Renal pelvis (tissue), 4 donors: ENCODE data around the gene TMEM26. TPM values are rescaled to one million over a fixed set of nuclear protein-coding genes. Genes with fewer than 3 reads are reported as not detected.

Experiments used
- DNase-seq: peaks from one replicate; pipeline ENCODE4 v3.0.0-alpha.2; 2013
- polyA plus RNA-seq, 3 donors: library from polyadenylated mRNA; unstranded; fragments of 120-200 nt; gene quantifications; one replicate each; pipeline ENCODE4 v1.2.1, GENCODE V29; 2013; ENCODE audit not compliant: insufficient read length in 3 of 3

The TMEM26 gene
- polyA plus RNA-seq, 3 donors = 5.2 to 7.9 (median 6.9) TPM

DNA sequence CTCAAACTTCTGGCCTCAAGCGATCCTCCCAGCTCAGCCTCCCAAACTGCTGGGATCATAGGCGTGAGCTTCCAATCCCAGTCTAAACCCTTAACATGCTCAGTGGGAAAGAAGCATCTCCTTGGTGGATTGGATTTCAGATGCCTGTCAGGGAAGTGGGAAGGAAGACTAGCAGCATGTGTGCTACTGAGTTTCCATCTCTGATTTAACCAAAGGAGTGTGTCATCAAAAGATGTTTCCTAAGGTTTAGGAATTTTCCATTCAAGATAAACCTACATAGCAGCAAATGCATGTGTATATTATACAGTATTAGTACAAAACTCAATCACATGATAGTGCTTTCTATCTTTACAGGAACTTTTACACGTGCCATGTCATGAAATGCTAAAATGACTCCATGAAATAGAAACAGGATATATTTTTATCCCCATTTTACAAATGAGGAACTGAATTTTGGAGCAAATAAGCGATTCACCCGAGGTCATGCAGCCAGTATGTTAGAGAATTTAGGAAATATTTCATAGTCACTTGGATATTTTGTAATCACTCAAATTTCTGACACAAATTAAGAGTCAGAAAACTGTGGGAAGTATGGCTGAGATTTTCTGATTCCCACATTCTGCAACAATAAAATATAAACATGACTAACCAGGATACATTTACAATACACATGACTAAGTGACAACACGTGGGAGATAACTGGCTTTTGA is 11.4 kb upstream of the TMEM26 start:
- DNase-seq = no peak

DNA sequence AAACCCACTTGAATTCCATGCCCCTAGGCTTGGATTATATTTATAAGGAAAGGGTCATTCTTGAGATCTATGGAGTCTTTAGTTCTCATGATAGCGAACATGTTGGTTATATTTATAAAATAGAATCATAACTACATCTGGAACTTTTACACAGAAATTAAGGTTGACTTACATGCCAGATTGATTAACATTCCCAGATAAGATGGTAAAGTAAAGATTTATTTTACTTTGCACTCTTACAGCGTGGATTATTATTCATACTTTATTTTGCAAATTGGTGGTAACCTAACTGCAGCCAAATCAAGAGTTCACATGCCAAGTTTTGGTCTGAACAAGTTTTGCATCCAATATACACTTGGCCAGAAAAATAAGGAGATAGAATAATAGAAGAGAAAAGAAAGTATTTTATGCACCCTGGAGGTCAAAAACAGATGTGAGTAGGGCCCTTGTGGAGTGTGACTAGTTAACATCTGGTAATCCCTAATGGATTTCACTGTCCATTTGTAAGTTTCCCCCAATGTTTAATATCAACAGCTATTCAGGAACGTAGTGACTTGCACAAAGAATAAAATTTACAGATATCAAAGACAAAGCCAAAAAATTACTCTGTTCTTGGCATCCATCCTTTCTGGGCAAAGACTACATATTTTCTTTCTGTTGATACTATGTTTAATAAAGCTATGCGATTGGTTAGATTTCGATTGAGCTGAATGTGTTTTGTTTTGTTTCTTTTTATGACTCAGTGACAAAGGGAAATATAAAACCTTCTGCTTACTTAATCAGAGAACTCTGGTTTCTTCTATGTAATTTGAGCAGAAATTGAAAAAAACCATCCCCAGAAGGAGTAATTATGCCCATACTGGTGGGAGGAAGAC is 10.1 kb upstream of the TMEM26 start:
- DNase-seq = peak; percentile 38

DNA sequence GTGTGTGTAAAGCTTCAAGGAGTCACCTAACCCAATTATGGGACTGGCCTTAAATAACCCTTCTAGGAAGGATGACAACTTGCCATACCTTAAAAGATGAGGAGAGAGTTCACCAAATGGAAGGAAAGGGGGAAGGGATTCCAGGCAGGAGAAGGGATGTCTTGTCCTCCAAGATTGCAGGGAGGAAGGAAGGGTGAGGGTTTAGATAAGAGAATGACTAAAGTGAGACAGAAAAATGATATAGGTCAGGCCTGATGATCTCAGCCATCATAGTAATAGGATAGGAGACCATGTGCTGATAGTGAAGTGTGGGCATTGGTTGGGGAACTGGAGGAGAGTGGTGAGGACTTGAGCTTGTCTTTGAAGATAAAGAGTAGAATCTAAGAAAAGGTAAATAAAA is 7.7 kb upstream of the TMEM26 start:
- no peak for DNase-seq

DNA sequence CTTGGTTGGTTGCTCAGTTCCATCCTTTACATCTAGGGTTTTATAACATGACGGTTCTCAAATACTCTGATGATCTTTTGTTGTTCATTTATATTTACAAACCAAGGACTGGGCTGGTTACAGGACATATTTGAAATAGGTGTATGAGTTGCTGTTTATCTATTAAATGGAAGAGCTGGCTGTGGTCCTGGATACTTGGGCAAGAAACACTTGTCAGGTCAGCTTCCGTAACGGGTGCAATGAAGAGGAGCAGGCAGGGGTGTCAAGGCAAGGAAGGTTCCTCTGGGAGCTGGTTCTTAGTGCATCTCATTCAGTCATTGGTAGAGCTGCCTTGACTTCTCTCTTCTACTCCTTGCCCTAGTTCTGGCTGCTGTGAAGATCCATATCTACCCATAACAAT is 4.8 kb upstream of the TMEM26 start:
- DNase-seq = no peak

DNA sequence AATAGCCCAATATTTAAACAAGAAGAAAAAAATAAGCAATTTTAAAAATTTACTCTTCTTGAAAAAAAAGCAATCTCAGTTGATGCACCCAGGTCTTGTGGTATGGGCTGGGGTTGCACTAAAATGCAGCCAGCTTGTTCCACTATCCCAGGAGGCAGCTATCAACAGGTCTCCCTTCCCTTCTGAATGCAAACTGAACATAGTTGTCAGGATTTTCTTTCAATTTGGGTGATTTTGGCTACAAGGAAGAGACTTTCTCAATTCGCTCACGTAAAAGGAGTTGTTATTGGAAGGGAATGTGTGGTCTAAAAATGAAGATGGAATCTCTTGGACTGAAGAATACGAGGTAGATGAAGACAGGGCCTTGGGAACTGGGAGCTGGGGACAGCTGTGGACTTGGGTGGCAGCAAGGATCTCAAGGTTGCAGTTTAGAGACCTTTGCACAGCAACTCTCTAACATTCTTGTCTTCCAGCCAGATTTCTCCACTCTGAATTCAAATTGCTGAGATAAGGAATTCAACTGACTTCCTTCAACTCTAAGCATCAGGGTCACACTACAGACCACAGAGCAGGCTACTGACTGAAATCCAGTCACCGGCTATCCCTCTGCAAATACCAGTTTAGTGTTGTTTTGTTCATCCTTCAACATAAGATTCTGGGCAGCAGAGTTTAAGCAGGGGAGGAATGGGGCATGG is 3.1 kb upstream of the TMEM26 start:
- DNase-seq = no peak

DNA sequence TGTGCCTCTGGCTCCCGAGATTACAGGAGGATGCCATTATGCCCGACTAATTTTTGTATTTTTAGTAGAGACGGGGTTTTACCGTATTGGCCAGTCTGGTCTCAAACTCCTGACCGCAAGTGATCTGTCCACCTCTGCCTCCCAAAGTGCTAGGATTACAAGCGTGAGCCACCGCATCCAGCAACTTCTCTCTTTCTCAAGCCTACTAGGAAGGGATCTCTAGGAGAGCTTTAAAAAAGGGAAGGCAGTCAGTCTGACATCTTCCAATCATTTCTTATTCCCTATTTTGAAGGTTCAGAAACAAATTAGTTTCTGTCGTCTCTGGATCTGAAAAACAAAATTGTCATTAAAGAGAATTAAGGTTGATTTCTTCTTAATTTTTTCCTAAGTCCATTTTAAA is 2.5 kb upstream of the TMEM26 start:
- no peak for DNase-seq

DNA sequence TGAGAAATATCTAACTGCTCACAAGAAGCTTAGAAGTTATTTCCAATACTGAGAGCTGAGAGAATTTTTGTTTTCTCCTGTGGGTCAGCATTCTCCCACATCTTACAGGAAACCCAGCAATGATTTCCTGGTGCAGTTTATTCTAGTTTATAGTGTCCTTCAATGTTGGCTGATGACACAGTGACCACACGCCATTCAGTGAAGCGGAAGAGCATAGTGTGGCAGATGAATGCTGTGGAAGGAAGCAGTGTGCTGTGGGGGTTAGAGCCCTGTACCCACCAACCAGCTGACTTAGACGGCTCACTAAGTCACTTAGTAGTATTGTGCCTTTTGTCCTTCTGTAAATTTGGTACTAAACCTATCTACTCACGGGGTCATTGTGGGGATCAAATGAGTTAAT is 1.4 kb upstream of the TMEM26 start:
- DNase-seq = no peak

DNA sequence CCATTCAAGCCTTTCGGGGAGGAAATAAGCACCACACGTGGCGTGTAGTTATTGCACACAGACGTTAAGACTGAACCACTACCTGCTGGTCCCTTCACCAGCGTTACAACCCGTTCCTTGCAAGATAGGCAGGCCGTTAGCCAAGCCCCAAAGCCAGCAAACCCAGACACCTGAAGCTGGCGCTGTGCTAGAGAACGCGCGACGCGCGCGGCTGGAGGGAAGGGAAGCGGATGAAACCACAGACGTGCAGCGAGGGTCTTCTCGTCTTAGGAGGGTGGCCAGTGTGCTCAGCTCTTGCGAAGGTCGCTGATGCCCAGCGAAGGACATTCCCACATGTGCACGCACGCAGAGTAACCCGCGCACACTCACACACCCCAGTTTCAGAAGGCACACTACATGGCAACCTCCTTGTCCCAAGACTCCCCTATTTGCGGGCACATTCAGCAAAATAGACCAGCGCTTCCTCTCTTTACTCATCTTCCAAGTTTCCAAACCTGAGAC is 980 bp downstream of the TMEM26 start:
- DNase-seq = no peak

DNA sequence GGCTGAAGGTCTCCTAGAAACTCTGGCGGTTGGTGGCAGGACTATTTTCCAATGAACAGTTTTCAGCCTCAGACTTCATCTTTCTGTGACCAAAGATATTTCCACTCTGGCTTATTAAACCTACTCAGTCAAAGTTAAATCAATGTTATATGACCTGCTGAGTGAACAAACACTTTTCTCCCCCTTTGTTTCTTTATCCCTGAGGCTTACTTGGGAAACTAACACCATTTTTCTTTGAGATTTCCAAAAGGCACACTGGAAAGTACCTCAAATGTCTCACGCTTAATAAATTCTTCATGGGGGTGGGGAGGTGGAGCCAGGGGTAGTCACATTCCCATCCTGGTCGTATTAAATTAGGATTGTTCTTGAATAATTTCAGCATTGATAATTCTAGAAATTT is 1.8 kb downstream of the TMEM26 start:
- no peak for DNase-seq

DNA sequence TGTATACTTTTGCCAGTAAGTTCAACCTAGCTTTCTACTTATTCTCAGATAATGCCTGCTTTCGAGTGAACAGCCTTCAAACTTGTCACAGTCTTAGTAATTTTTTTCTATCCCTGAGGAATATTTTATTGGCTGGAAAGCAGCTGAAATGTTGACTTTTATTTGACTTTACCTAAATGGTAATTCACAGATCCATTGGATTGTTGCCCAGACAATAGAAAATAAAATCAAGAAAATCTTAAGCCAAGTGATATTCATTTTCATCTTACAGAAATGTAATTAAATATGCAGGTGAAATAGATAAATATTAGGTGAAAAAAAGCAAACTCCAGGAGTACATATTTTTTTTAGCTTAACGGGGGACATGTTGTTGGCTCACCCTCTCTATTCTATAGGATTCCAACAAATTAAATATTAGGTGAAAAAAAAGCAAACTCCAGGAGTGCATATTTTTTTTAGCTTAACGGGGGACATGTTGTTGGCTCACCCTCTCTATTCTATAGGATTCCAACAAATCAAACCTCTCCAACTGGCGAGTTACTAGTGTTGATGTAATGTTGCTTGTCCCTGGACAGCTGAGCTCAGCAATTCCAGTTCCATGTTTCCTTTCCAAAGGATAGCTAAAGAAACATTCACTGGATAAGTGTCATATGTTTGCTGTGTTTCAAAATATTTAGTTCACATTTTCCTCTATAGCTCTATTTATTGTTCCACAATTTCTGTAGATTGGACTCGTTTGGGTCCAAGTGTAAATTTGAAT is 4.2 kb downstream of the TMEM26 start:
- no peak for DNase-seq

DNA sequence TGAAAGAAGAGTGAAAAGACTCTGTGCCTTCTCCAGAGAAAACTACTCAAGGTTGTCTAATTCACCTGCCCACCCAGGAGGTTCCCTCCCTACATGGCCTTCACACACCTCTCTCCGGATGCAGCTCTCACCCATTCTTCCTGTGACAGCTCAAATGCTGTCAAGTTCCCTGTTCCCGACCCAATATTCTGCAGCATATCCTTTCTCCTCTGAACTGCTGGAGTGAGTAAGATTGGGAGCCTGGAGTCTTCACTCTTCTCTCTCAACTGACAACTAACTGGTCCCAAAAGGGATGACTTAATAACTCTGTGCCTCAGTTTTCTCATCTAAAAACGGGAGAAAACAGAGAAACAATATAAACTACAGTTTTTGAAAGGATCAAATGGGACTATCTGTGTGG is 5.1 kb downstream of the TMEM26 start:
- DNase-seq = no peak

DNA sequence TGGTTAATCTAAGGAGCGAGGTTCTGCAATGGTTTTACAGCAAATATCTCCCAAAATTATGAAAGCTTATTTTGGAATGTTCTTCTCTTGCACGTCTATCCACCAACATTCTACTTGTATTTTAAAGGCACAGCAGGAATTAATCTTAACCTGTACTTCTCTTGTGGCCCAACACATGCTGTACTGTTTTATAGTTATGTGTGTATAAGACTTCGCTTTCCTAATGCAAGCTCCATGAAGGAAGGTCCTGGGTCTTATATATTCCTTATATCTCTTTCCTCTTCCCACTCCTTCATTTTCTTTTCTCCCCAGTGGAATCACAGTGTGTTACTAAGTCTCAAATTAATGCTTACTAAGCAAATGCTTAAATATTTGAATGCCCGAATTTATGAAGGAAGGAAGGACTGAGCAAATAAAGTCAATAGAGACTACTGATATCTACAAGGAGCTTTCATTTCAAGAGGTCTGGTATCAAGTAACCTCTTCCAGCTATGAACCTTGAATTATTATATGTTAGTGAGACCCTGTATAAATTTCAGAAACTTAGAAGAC is 14.0 kb downstream of the TMEM26 start:
- DNase-seq = no peak

DNA sequence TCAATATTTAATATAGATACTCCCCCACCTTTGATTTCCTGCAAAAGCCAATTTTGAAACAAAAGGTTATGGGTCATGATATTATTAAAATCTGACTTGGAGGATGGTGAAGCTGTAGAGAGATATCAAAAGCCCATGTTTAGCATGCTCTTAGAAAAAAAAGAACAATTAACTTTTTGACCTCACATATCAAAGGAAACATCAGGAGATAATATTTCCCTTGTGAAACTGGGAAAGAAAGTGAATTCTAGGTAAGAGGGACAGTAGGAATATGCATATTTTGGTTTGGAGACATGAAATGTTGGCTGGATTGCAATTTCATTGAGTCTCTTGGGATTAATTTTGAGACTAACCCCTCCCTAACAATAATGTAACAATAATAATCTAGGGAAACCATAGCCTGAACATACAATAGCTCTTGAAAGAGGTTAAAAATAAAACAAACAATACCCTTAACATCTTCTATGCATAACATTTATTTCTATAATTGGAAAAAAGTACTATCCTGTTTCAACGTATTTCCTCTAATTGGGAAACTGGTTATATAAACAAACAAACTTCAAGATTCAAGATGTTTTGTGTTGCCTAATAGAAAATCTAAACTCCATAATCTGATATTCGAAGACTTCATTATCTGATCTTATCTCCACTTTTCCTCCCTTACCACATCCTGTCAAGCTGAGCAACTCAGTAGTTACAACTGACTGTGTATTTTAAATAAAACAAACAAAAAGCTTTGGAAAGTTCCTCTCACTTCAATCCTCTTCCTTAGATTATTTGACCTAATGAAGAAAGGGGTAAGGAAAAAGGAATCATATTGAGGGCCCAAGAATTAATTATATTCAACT is 14.8 kb downstream of the TMEM26 start:
- DNase-seq = no peak

DNA sequence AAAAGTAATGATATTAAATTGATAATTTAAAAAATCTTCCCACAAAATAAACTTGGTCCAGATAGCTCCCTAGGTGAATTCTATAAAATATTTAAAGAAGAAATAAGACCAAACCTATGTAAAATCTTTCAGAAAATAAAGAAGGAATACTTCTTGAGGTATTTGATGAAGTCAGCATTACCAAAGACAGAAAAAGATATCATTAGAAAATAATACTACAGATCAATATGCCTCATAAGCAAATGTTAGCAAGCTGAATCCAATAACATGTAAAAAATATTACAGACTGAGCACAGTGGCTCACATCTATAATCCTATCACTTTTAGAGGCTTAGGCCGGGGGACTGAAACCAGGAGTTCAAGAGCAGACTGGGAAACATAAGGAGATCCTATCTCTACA is 30.0 kb downstream of the TMEM26 start:
- no peak for DNase-seq

DNA sequence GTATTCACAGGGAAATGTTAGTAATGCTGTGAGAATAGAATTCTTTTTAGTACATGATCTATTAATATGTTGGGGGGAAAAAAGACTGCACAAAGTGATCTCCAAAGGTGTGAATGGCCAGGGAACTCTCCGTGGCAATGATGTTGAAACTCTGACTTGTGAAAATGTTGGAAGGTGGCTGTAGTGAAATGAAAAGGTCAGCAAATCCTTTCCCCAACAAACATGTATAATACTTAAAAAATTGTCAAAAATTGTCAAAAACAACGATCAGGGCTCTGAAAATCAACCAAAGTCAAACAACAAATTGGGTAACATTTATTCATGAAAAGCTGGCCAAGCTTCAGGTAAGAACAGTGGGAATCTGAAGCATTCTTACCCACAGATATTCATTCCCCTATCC is 35.5 kb downstream of the TMEM26 start:
- DNase-seq = no peak

DNA sequence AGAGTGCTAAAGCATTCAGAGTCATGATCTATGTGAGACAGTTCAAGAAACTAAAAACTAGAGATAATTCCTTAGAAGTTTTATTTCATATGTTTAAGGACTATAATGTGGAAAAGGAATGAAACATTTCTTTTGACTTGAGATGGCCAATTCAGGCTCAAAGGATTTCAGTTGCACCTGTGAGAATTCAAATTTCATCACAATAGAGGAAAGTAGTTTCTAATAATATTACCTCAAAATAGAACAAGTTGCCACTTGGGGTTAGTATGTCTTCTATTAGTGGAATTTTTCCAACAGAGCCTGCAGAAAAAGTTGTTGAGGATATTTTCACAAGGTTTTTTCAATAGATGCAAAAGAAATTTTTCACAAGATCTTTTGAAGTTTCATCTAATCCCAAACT is 37.4 kb downstream of the TMEM26 start:
- no peak for DNase-seq

DNA sequence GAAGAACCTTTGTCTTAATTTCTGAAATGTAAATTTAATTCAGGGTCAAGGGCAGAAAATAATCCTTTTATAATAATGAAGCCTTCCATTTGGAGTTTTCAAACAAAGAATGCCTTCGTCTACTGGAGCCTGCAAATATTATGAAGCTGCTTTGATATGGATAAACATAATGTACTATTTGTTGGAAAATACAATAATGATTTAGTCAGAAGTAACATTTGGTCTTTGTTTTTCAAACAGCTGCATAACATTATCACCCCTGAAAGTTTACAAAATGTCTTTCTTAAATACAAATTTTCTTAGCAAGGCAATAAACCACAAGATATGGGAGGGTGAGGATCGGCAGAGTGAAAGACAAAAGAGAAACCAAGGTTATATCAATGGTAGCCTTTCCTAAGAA is 41.5 kb downstream of the TMEM26 start:
- DNase-seq = no peak

DNA sequence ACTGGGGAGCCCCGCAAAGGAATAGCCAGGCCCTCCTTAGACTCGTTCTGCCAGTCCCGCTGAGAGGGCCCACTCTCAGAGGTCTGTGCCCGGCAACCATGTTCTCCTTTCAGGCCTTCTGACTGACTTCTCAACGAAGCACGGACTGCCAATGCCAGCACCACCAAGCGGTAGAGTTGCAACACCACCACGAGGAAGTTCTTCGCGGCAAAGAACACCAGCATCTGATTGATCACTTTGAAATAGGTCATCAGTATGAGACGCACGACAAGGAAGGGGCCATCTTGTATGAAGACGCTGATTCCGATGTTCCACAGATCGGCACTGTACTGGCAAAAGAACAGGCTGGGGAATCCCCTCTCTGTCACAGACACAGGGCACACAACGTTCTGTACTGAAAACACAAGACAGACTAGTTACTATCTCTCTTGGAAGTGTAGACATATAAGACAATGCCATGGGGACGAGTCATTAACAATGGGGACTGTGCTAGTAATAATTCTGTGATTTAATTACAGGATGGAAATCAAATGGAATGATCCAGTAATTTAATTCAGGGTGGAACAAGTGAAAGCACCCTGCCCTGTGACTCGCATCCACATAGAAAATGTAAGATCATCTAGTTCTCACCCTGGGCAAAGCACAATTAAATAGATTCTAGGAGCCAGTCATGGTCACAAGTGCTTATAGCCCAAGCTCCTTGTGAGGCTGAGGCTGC is 42.7 kb downstream of the TMEM26 start:
- DNase-seq = no peak

DNA sequence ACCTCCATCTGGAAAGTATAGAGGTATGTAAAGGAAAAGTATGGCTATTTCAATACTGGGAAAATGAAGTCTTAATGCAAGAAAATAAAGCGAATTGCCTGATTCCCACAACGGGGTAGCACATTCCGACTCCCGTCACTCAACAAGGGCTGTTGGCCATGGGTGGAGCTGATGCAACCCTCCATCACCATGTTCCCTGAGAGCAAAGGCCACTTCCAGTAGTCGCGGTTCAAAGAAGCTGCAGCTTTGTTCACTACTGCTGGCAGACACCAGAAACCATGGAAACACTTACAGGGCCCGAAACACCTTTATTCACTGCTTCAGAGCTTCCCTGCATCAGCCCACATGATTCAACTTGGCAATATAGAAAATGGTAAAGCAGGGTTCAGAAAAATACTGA is 44.0 kb downstream of the TMEM26 start:
- no peak for DNase-seq

DNA sequence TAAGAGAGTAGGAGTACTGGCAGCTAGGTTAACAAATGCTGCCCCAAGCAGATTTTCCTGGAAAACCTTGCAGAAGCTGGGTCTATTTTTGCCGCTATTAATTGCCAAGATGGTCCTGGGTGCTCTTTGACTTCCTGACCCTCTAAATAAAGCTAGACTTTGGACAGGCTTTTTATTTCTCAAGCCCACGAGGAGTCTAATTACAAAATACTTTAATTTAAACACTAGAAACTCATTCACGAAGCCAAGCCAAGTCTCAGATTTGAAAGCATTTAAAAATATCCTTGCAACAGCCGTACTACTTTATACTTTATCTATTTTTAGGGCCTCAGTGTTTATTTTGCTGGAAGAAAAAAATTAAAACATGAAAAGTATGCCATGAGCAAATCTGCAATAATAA is 45.1 kb downstream of the TMEM26 start:
- DNase-seq = peak; percentile 60
